Heart right ventricle (tissue), 16 donors: ENCODE measurements around the gene IRF6. TPM values are rescaled to one million over a fixed set of nuclear protein-coding genes. Genes with fewer than 3 reads are reported as not detected.

Source experiments
- ATAC-seq, 8 donors: fragments of 200-7000 bp; cut with Tn5 transposase; one replicate each; pipeline ENCODE4 v1.9.1; 2020; ENCODE audit warnings: mild to moderate bottlenecking in 8 of 8, moderate library complexity in 8 of 8, moderate number of reproducible peaks in 1 of 8
- DNase-seq, 2 donors: peaks; one replicate each; pipeline ENCODE4 v3.0.0-alpha.2; 2020
- H3K27ac ChIP-seq, 10 donors: fragments of 200-600 bp; sonication (generic) in 2 of 10; one replicate each; pipeline versions ENCODE4 v1.5.0 to v1.8.0; 2020 to 2022; ENCODE audit warnings: mild to moderate bottlenecking in 3 of 10
- H3K27me3 ChIP-seq, 7 donors: fragments of 200-600 bp; one replicate each; pipeline ENCODE4 v1.8.0; 2021 to 2022; ENCODE audit warnings: mild to moderate bottlenecking in 2 of 7
- H3K36me3 ChIP-seq, 9 donors: fragments of 200-600 bp; sonication (generic) in 1 of 9; one replicate each; pipeline versions ENCODE4 v1.5.0 to v1.8.0; 2020 to 2022; ENCODE audit warnings: mild to moderate bottlenecking in 2 of 9
- H3K4me1 ChIP-seq, 9 donors: fragments of 200-600 bp; sonication (generic) in 1 of 9; one replicate each; pipeline versions ENCODE4 v1.5.0 to v1.8.0; 2020 to 2022; ENCODE audit warnings: mild to moderate bottlenecking in 4 of 9
- H3K4me3 ChIP-seq, 10 donors: fragments of 200-600 bp; sonication (generic) in 2 of 10; one replicate each; pipeline versions ENCODE4 v1.5.0 to v1.8.0; 2020 to 2022; ENCODE audit warnings: mild to moderate bottlenecking in 7 of 10, moderate library complexity in 2 of 10
- H3K9me3 ChIP-seq, 11 donors: fragments of 200-600 bp in 10 of 11; sonication (generic) in 2 of 11; one replicate each; pipeline versions ENCODE4 v1.5.0 to v1.8.0; 2013 to 2022; ENCODE audit warnings: mild to moderate bottlenecking in 2 of 11, control low read depth in 1 of 11, moderate library complexity in 1 of 11
- WGBS, 2 donors: extraction: QIAGEN DNeasy Blood & Tissue Kit; methylation state at CpG; one replicate each; pipeline ENCODE4 v1.1.7; 2013; ENCODE audit warnings: inconsistent platforms in 1 of 2; 5-methylcytosine and 5-hydroxymethylcytosine counted together
- intact Hi-C, 10 donors: fragments of 100-400 bp; cut with DNase I; formaldehyde crosslinking; loops; one replicate each; pipeline versions ENCODE4 v1.11.1 to v1.14.2; 2022
- polyA plus RNA-seq, 2 donors: library from polyadenylated mRNA; stranded (reverse); fragments of 200-250 nt; gene quantifications; one replicate each; pipeline ENCODE4 v1.2.3, GENCODE V29; 2013
- total RNA-seq, 10 donors: library from RNA; stranded (reverse); fragmentation: NEBNext Ultra II Directional in 3 of 10; extraction: Animal tissue kit (Norgen Biotek cat#: 25700) in 3 of 10; gene quantifications; one replicate each; pipeline versions ENCODE4 v1.2.1 to v1.2.4, GENCODE V29; 2021 to 2023
- TF ChIP-seq, protein P1 (sequence below), 9 donors: fragments of 200-600 bp; sonication (generic) in 2 of 9; IDR thresholded peaks; one replicate each; pipeline versions ENCODE4 v1.5.0 to v1.8.0; 2021 to 2022; ENCODE audit warnings: antibody characterized with exemption in 9 of 9, mild to moderate bottlenecking in 5 of 9, moderate library complexity in 1 of 9
- donor health status: Arrhythmogenic right ventricular cardiomyopathy.
- donor health status: ischemic (EF 13 %, LVEDD 7.1; RV severe dilation, severe dysfunction).
- donor health status: healthy with polysubstance abuse.
- donor health status: DM: no; HTN: yes; CAD: no.
- donor health status: DM: no; HTN: no; CAD: no.
- donor health status: ischemic (EF 25% LVEDD 6.9; RV normal size, moderate dysfunction).
- donor health status: ischemic (EF 25% LVEDD 5.7; RV mildly dilated, moderate dysfunction).
- donor health status: healthy.
- donor health status: DM: yes; HTN: yes; CAD: no.
- donor health status: Ischemic cardiomyopathy.
- donor health status: ischemic (EF 35%, LVEDD 5.7; RV mildly dilated, moderate dysfunction).
- donor health status: nonischemic (EF 11% LVEDD 7.7; RV severe dilation, severe dysfunction).
- donor health status: DM: yes; HTN: yes; CAD: no.
- donor health status: PGD.
- donor health status: ischemic (EF 29% LVEDD 5.4; RV normal size, mild dysfunction).
- donor health status: nonischemic (EF 23%, LVEDD 6.1; RV moderate dilation, normal function).

IRF6 gene
- total and polyA plus RNA-seq, 12 donors = 1.2 to 69.4 (median 41.3) TPM

DNA sequence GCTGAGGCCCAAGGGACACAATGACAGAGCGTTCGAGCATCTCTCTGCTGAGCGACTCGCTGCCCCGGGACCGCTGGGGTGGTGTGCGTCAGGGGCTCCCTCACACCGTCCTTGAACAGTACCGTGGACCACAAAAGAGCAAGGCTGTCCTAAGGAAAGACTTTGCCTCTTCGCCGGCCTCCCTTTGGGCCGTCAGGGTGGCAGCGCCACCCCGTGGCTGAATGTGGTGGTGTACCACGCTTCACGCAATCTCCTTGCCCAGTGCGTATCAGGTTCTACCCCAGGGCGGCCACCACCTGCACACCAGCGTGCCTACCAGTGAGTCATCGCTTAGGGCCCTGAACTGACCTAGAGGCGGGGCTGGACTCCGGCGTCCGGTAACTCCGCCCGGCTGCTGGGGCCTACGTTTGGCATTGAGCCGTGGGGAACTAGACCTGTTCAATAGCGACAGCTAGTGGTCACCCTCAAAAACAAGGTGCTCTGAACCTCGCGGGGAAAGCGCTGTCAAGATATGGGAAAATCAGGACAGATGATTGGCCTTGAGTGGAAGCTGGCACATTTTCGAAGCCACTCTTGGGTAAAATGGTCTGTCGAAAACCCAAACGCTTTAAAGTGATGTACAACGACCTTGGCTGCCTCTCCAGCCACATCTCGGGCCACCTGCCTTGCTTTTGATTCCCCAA, 58.2 kb downstream of the IRF6 start:
- ATAC-seq (peak; percentile 95 to 99 (median 98)), DNase-seq (peak; percentile 87 to 91)
- H3K4me3 ChIP-seq = peak overlapping the region in 7 of 10 donors; percentile 15 to 44 (median 41)
- peak overlapping the region in 9 of 10 donors; percentile 46 to 69 (median 55) for H3K27ac ChIP-seq
- no peaks in the 10 kb centered on the region for H3K9me3 ChIP-seq
- no peaks in the 10 kb centered on the region for H3K27me3 ChIP-seq
- TF ChIP-seq, protein P1, sequence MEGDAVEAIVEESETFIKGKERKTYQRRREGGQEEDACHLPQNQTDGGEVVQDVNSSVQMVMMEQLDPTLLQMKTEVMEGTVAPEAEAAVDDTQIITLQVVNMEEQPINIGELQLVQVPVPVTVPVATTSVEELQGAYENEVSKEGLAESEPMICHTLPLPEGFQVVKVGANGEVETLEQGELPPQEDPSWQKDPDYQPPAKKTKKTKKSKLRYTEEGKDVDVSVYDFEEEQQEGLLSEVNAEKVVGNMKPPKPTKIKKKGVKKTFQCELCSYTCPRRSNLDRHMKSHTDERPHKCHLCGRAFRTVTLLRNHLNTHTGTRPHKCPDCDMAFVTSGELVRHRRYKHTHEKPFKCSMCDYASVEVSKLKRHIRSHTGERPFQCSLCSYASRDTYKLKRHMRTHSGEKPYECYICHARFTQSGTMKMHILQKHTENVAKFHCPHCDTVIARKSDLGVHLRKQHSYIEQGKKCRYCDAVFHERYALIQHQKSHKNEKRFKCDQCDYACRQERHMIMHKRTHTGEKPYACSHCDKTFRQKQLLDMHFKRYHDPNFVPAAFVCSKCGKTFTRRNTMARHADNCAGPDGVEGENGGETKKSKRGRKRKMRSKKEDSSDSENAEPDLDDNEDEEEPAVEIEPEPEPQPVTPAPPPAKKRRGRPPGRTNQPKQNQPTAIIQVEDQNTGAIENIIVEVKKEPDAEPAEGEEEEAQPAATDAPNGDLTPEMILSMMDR (IDR thresholded peaks at IDR 0.05) = peak; percentile 77 to 96 (median 92)
- 12 to 14% methylated on average over 37 of the region's 37 CpGs for WGBS, 2 donors
- H3K36me3 ChIP-seq = no peaks in the 10 kb centered on the region
- peaks cover under 1 to 49% (median 30%) of the 10 kb centered on the region in 9 donors for H3K4me1 ChIP-seq
- intact Hi-C loops = loop anchor here (2.0 to 10.0 kb wide), 17 partner anchors 40 to 173 kb away; no protein-coding TSS in a partner anchor

DNA sequence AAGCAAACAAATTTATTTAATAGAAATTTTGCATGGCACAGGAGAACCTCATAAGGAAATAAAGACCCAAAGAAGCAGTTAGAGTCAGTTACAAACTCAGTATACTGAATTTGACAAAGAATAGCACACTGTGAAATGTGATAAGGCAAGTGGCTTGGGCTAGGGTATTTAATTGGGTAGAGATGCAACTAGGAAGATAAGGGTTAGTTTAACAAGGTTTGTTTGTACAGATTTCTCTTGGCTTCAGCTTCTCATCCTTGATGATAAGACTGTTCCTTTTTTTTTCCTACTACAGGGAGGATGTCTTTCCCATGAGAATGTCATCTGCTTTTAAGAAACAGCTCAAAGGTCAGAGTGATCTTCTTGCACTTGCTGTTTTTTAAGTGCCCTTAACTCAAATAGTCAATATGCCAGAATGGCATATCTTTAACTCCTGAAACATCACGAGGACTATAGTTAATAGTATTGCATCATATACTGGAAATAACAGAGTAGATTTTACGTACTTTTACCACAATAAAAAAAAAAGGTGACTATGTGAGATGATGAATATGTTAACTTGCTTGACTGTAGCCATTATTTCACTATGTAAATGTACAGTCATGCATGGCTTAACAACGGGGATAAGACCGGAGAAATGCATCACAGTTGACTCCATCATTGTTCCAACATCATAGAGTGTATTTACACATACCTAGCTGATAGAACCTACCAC, 59.3 kb downstream of the IRF6 start:
- peak overlapping the region in 5 of 10 donors; percentile 3 to 53 (median 27) for H3K27ac ChIP-seq
- no peaks in the 10 kb centered on the region for H3K27me3 ChIP-seq
- peaks cover 5 to 51% (median 41%) of the 10 kb centered on the region in 9 donors for H3K4me1 ChIP-seq
- H3K36me3 ChIP-seq = no peaks in the 10 kb centered on the region
- DNase-seq (no peak), ATAC-seq (no peak)
- intact Hi-C loops = loop anchor here (2.0 to 10.0 kb wide), 15 partner anchors 39 to 172 kb away; no protein-coding TSS in a partner anchor
- H3K4me3 ChIP-seq = no peak overlapping the region
- 62 to 64% methylated on average over 4 of the region's 4 CpGs for WGBS, 2 donors
- TF ChIP-seq, protein P1 (IDR thresholded peaks at IDR 0.05) = no peak
- no peaks in the 10 kb centered on the region for H3K9me3 ChIP-seq

DNA sequence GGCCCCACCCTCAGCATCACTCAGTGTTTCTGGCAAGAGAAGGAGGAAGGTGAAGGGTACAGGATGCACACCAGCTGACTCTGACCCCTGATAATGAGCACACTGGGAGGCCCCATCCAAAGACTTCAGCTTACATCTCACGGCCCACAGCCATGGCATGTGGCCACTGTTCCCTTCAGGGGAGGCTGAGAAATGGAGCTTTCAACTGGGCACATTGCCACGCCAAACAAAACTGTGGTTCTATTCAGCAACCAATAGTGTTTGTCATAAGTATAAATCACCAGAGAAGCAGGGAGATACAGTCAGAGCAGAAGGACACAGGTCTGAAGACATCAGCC, 62.8 kb downstream of the IRF6 start:
- DNase-seq (peak in 1 of 2 donors; percentile 37), ATAC-seq (peak in 3 of 8 donors; percentile 2 to 34 (median 4))
- Histone ChIP-seq H3K27ac (peak overlapping the region in 9 of 10 donors; percentile 71 to 92 (median 83)), H3K36me3 (no peaks in the 10 kb centered on the region), H3K27me3 (no peaks in the 10 kb centered on the region), H3K4me1 (peaks cover 5 to 55% (median 34%) of the 10 kb centered on the region in 9 donors), H3K4me3 (no peak overlapping the region), H3K9me3 (no peaks in the 10 kb centered on the region)
- 42 to 45% methylated on average over 2 of the region's 2 CpGs for WGBS, 2 donors
- intact Hi-C loops = loop anchor here in 5 of 10 donors (10.0 kb wide), 4 partner anchors 48 to 168 kb away; no protein-coding TSS in a partner anchor
- TF ChIP-seq, protein P1 (IDR thresholded peaks at IDR 0.05) = no peak

DNA sequence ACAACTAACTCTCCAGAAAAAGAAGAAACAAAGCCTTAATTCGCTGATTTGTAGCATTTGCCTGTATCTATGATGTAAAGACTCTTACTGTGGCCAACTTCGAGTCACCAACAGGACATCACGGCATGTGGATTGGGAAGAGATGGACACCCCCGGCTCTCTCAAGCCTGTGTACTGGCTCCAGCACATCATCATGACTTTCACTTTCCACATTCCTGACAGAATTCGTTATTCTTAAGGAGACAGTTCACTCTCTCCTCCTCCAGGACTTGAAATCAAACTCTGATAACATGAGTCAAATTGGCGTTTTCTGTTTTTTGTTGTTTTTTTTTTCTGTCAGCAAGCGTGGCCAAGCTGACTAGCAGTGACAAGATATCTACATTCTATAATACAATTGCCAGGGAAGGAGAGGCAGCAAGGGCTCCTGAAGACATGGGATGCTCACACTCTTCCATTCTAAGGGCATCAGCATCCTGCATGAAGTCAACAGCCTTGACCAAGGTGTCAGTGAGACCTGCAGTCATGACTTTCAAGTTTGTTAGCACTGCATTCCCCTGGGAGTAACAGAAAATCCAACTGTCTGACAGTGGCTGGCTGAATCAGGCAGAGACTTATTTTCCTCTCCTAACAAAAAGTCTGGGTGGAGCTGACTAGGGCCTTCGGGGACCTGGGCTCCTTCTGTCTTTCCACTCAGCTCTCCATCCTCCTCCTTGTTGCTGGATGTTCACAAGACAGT, 63.4 kb downstream of the IRF6 start:
- TF ChIP-seq, protein P1 (IDR thresholded peaks at IDR 0.05) = no peak
- Histone ChIP-seq H3K9me3 (no peaks in the 10 kb centered on the region), H3K27ac (peak overlapping the region; percentile 58 to 92 (median 82)), H3K4me1 (peaks cover 5 to 49% (median 31%) of the 10 kb centered on the region in 9 donors), H3K36me3 (no peaks in the 10 kb centered on the region), H3K27me3 (no peaks in the 10 kb centered on the region), H3K4me3 (peak overlapping the region in 4 of 10 donors; percentile 4 to 27 (median 11))
- DNase-seq (no peak), ATAC-seq (peak in 7 of 8 donors; percentile 31 to 68 (median 54))
- intact Hi-C loops = loop anchor here in 5 of 10 donors (10.0 kb wide), 4 partner anchors 48 to 168 kb away; no protein-coding TSS in a partner anchor
- WGBS, 2 donors = 31 to 36% methylated on average over 8 of the region's 8 CpGs
